Activated B cell treated with CpG ODN at 0.5 μM for 24 hours (primary cell): ENCODE data around the gene XPR1. TPM values are rescaled to one million over a fixed set of nuclear protein-coding genes. Genes with fewer than 3 reads are reported as not detected.
A peak's percentile ranks its signal among the peaks of the same experiment; 100 is the strongest.

ENCODE experiments used
- ATAC-seq: fragments of 200-7000 bp; cut with Tn5 transposase; one replicate; pipeline ENCODE4 v1.10.0; 2021; ENCODE audit warnings: low read depth, mild to moderate bottlenecking, moderate library complexity
- CTCF ChIA-PET: fragments of 350-600 bp; sonication (Branson Sonifier 250); formaldehyde crosslinking; loops from one replicate; lab custom pipeline; 2021; ENCODE audit warnings: antibody characterized with exemption; lab: Charles Lee
- POLR2A ChIA-PET: fragments of 350-600 bp; sonication (Branson Sonifier 250); formaldehyde crosslinking; loops from one replicate; lab custom pipeline; 2021; ENCODE audit warnings: antibody characterized with exemption; lab: Charles Lee
- DNase-seq: peaks from one replicate; pipeline ENCODE4 v3.0.0; 2022
- H3K27ac Mint-ChIP-seq: one replicate; pipeline ENCODE4 v1.8.0; 2020; ENCODE audit warnings: mixed read lengths
- H3K27me3 Mint-ChIP-seq: one replicate; pipeline ENCODE4 v1.8.0; 2021; ENCODE audit warnings: mixed read lengths
- H3K36me3 Mint-ChIP-seq: one replicate; pipeline ENCODE4 v1.8.0; 2021; ENCODE audit warnings: low read depth, mixed read lengths
- H3K4me1 Mint-ChIP-seq: one replicate; pipeline ENCODE4 v1.8.0; 2021; ENCODE audit warnings: mixed read lengths
- H3K4me3 Mint-ChIP-seq: one replicate; pipeline ENCODE4 v1.8.0; 2020; ENCODE audit warnings: mild to moderate bottlenecking, mixed read lengths
- H3K9me3 Mint-ChIP-seq: one replicate; pipeline ENCODE4 v1.8.0; 2020; ENCODE audit warnings: mixed read lengths
- CTCF ChIP-seq: fragments of 200-600 bp; IDR thresholded peaks from one replicate; pipeline ENCODE4 v1.8.0; 2022; ENCODE audit warnings: antibody characterized with exemption, mild to moderate bottlenecking
- intact Hi-C: fragments of 100-400 bp; cut with micrococcal nuclease; formaldehyde crosslinking; loops from one replicate; pipeline ENCODE4 v1.15.1; 2024
- total RNA-seq: library from RNA; stranded (reverse); gene quantifications from 2 replicates; pipeline ENCODE4 v1.2.3, GENCODE V29; 2022

Gene XPR1
- total RNA-seq, 1 donor from 2014 or later, result 20.4 TPM

GRCh38 chr1:180860535-180860934 lies 228.7 kb downstream of the XPR1 start:
- Mint-ChIP-seq H3K4me3 (no peak overlapping the region), H3K27ac (no peak overlapping the region), H3K4me1 (no peaks in the 10 kb centered on the region), H3K27me3 (no peaks in the 10 kb centered on the region), H3K9me3 (no peaks in the 10 kb centered on the region), H3K36me3 (peaks cover 13% of the 10 kb centered on the region)
- intact Hi-C loops, result loop anchor here (5.0 kb wide), 2 partner anchors 228 to 307 kb away; partner anchors contain the start of gene XPR1
- POLR2A ChIA-PET, result no interaction called here
- DNase-seq, result no peak
- CTCF ChIA-PET, result interaction anchor here (1.6 to 6.7 kb wide), 3 partner anchors 327 to 346 kb away, joined by 4 to 157 read pairs (median 66); no protein-coding TSS in a partner anchor
- no peak for TF ChIP-seq CTCF
- ATAC-seq, result no peak

- Mint-ChIP-seq H3K9me3 (no peaks in the 10 kb centered on the region), H3K4me3 (no peak overlapping the region), H3K4me1 (no peaks in the 10 kb centered on the region), H3K36me3 (peaks cover 16% of the 10 kb centered on the region), H3K27me3 (no peaks in the 10 kb centered on the region), H3K27ac (no peak overlapping the region)
- intact Hi-C loops, result loop anchor here (5.0 kb wide), 2 partner anchors 230 to 305 kb away; partner anchors contain the start of gene XPR1
- ChIA-PET POLR2A (no interaction called here), CTCF (interaction anchor here (0.7 to 6.7 kb wide), 20 partner anchors 9 to 357 kb away, joined by 3 to 157 read pairs (median 6); no protein-coding TSS in a partner anchor)
- no peak for DNase-seq
- no peak for ATAC-seq
- no peak for TF ChIP-seq CTCF
These were observed 230.5 kb downstream of the XPR1 start for GRCh38 chr1:180862305-180862704.

GRCh38 chr1:180863158-180863775 lies 231.4 kb downstream of the XPR1 start:
- CTCF ChIA-PET, result interaction anchor here (0.6 to 6.7 kb wide), 18 partner anchors 9 to 356 kb away, joined by 3 to 157 read pairs (median 6); partner anchors contain the start of gene XPR1
- intact Hi-C loops, result loop anchor here (5.0 kb wide), 2 partner anchors 231 to 304 kb away; partner anchors contain the start of gene XPR1
- Mint-ChIP-seq H3K4me3 (no peak overlapping the region), H3K27ac (no peak overlapping the region), H3K9me3 (no peaks in the 10 kb centered on the region), H3K4me1 (no peaks in the 10 kb centered on the region), H3K27me3 (no peaks in the 10 kb centered on the region), H3K36me3 (peaks cover 16% of the 10 kb centered on the region)
- no peak for ATAC-seq
- peak; percentile 92 for TF ChIP-seq CTCF
- DNase-seq, result no peak
- POLR2A ChIA-PET, result no interaction called here

DNA sequence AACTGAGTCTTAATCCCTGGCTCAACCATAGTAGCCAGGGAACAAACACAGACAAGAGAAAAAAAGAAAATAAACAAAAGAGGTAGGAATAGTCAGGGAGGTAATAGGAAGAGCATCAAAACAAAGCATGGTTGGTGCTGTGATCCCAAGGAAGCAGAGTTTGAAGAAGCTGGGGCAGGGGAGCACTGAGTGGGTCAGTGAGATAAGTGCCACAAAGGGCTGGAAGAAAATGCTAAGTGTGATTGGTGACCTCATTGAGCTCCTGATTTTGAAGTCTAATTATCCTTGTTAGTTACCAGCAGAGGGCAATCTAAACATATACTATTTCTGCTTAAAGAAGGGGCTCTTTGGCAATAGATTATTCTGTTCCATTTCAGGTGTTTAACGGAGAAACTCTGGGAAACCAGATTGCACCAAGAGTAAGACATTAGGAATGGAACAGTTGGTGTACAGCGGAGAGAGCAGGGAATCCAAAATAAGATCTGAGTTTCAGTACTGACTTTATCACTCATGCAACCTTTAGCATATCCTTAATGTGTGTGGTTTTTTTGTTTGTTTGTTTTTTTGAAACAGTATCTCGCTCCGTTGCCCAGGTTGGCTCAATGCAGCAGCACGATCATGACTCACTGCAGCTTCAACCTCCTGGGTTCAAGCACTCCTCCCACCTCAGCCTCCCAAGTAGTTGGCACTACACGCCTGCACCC lies 250.1 kb downstream of the XPR1 start:
- H3K4me1 Mint-ChIP-seq, result no peaks in the 10 kb centered on the region
- H3K27ac Mint-ChIP-seq, result no peak overlapping the region
- no peaks in the 10 kb centered on the region for H3K27me3 Mint-ChIP-seq
- POLR2A ChIA-PET, result no interaction called here
- CTCF ChIA-PET, result interaction anchor here (0.8 to 3.2 kb wide), 14 partner anchors 9 to 366 kb away, joined by 3 to 31 read pairs (median 5); partner anchors contain the start of gene STX6
- no peak for TF ChIP-seq CTCF
- no peak for DNase-seq
- intact Hi-C loops, result loop anchor here (1.0 to 5.0 kb wide), 4 partner anchors 155 to 284 kb away; no protein-coding TSS in a partner anchor
- H3K9me3 Mint-ChIP-seq, result no peaks in the 10 kb centered on the region
- no peak for ATAC-seq
- peaks cover 37% of the 10 kb centered on the region for H3K36me3 Mint-ChIP-seq
- H3K4me3 Mint-ChIP-seq, result no peak overlapping the region
